Subcutaneous adipose tissue (tissue), 4 donors: Measurements from ENCODE around the gene SNX25. TPM values are rescaled to one million over a fixed set of nuclear protein-coding genes. Genes with fewer than 3 reads are reported as not detected.

Source experiments
- CTCF ChIP-seq: fragments of 450-650 bp; IDR thresholded peaks from one replicate; pipeline ENCODE4 v1.5.1; 2016; ENCODE audit warnings: low read depth, mild to moderate bottlenecking, control low read depth, antibody characterized with exemption, moderate library complexity
- total RNA-seq, 4 donors: library from RNA; depleted of rRNA; stranded (reverse); fragments of >200 nt; gene quantifications; one replicate each; pipeline ENCODE4 v1.1.0, GENCODE V29; 2016

The SNX25 gene
- total RNA-seq, 4 donors from 2014 or later = 10.2 to 24.1 (median 14.0) TPM

GRCh38 chr4:185218312-185218711 is 8.9 kb downstream of the SNX25 start:
- no peak for TF ChIP-seq CTCF

- TF ChIP-seq CTCF = no peak
These were observed 10.3 kb downstream of the SNX25 start for GRCh38 chr4:185219551-185220344.

- no peak for TF ChIP-seq CTCF
These were observed 12.1 kb downstream of the SNX25 start for GRCh38 chr4:185221491-185221890.

- TF ChIP-seq CTCF = no peak
These were observed 12.5 kb downstream of the SNX25 start for GRCh38 chr4:185221912-185222311.

- no peak for TF ChIP-seq CTCF
These were observed 13.2 kb downstream of the SNX25 start for GRCh38 chr4:185222598-185222997.

GRCh38 chr4:185224597-185224996 is 15.2 kb downstream of the SNX25 start:
- TF ChIP-seq CTCF = no peak

GRCh38 chr4:185225940-185226339 is 16.5 kb downstream of the SNX25 start:
- no peak for TF ChIP-seq CTCF
